Activated T-helper 1 cell treated with anti-CD3 and anti-CD28 coated beads, Interleukin-2, amount 50 U/mL, for 16 hours (primary cell): ENCODE data around the gene CEP128.

ENCODE experiments used
- DNase-seq, 2 donors: peaks; one replicate each; pipeline ENCODE4 v3.0.0-alpha.2; 2020; ENCODE audit warnings: low read depth in 1 of 2, low spot score in 1 of 2

The CEP128 gene

DNA sequence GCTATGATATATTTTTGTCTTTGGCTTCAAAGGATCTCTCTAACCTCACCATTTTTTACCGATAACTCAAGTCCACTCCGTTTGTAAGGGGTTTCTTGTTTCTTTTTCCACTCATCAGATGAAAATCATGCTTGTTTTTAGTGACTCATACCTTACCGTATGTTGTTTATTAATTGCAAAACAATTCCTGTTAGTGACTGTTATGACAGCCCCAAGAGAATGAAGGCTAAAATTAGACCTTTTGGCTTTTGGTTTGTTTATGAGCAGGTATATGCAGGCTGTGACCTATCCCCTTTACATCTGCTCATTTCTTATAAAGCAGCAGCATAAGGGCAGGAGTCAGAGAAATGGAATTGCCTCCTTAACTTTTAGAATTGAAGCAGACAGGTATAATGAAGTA, 319.8 kb downstream of the CEP128 start:
- DNase-seq, result no peak

GRCh38 chr14:80620434-80620833, 321.1 kb downstream of the CEP128 start:
- DNase-seq, result no peak

DNA sequence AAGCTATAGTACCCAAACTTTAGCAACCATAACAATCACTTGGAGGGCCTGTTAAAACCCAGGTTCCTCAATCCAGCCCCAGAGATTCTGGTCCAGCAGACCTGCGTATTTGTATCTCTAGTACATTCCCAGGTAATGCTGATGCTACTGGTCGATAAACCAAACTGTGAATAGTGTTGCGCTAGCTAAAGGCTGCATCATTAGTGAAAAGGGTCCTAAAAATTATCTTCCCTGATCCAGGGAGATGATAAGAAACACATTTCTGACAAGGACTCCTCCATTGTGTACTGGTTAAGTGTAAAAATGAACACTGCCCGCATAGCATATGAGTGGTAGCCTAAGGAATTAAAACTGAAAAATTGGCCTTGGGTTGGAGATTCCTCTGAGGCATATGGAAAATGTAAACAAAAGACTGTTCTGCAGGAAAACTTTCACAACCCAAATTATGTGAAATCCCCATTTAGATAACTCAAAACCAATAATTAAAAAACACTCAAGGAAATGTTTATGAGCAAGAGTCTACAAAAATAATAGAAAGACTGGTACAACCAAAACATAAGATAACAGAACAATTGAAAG, 322.7 kb downstream of the CEP128 start:
- no peak for DNase-seq

DNA sequence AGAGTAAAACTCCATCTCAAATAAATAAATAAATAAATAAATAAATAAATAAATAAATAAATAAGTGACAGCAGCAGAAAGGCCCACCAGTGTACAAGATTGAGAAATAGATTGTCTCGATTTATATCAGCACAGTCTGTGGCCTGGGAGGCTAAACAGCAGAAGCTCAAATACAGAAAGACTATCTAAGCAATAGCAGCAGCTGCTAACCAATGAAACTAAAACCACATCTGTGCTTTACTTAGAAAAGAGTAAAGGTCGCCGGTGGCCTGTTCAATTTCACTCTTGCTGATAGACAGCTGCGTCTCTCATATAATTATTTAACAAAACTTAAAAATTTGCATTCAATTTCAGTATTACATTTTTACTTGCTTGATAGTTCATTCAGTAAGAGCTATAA, 325.7 kb downstream of the CEP128 start:
- DNase-seq, result no peak

DNA sequence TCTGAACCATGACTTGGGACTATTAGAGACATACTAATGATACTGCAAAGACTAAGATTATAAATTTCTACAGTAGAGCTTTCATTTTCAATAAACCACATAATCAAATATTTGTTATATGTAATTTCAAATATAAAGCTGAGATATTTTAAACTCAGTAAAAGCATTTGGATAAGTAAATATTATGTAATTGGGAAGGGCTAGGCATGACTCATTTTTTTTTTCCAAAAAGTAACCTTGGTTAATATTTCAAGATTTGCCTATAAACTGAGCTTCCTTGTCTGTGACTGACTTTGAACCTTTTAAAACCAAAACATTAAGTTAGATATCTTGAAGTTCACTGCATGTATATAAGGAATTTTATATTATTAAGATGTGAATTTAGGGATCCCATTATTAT, 332.5 kb downstream of the CEP128 start:
- no peak for DNase-seq

- DNase-seq, result no peak
Measured at GRCh38 chr14:80608563-80608962, 333.0 kb downstream of the CEP128 start.

DNA sequence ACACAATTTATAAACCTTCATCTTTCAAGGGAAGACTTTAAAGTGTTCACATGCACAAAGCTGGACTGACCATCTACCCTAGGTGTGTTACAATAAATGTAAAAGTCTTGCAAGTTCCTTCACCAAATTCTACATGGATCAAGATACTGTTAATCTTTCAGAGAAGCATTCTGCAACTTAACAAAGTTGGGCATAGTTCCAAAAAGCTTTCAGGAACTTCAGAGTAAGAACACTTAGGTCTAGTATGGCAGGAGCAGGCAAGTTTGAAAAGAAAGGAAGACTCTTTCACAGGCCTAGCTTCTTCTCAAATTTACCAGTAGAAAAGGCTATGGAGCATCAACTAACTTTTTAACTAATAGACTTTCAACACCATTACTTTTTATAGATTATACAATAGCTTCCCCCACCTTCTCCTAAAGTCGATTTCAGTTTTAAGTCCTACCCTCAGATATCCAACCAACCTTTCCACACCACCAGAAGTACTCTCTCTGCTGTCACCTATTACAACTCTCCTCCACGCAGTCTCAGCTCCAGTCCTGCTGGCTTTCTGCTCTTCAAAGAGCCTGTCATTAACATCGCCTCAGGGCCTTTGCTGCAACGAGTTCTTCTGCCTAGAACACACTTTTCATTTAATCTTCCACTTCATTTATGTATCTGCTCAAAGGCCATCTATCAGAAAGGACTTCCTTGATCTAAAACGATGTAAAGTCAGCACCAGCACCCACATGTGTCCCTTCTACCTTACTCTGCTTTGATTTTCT, 333.9 kb downstream of the CEP128 start:
- DNase-seq, result no peak

DNA sequence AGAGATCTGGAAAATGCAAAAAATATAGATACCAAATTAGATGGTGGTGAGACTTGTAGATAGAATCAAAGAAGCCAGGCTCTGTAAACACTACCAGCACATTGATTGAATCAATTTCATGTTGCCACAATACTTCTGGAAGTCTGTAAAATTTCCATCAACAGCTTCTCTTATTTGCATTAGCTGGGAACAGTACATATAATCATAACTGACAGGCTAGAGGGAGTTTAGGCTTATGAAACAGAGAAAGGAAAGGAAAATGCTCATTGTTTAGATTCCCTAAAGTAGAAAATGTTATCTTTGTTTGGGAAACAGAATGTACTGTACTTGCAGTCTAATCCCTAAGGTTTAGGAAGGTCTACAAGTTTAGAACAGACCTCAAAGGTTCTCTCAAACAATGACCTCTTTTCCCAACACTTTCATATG, 335.2 kb downstream of the CEP128 start:
- no peak for DNase-seq

GRCh38 chr14:80605536-80605935, 336.0 kb downstream of the CEP128 start:
- DNase-seq, result no peak

GRCh38 chr14:80602946-80603345, 338.6 kb downstream of the CEP128 start:
- no peak for DNase-seq

- DNase-seq, result no peak
Measured at GRCh38 chr14:80587096-80587724, 354.3 kb downstream of the CEP128 start.

DNA sequence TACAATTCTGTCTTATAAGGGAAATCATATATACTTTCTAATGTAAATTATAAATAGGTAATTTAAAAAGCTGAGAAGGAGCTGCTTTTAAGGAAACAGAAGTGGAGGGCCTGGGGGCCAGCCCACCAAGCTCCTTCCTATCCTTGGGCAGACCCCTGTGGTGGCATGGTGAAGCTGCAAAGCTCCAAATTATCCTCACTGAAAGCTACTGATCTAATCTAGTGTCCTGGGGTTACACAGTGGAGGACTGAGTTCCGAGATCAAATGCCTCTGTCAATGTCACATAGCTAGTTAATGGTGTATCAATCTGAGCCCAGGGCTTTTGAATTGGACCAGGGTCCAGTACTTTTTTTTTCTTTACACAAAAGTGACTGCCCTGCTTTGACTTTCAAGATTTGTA, 355.4 kb downstream of the CEP128 start:
- DNase-seq, result no peak

DNA sequence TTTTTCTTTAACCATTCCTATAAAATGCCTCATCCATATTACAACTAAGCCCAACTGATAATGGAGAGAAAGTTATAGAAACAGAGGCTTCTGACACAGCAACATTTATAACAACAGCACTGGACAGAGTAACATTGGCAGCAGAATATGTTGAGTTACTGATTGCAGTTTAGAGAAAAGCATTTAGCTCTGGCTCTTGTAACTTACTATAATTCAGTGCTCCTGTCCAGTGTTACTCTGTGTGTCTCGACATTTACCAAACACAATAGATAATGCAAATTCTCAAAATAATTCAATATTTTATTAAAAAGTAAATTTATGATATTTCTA, 356.1 kb downstream of the CEP128 start:
- no peak for DNase-seq

DNA sequence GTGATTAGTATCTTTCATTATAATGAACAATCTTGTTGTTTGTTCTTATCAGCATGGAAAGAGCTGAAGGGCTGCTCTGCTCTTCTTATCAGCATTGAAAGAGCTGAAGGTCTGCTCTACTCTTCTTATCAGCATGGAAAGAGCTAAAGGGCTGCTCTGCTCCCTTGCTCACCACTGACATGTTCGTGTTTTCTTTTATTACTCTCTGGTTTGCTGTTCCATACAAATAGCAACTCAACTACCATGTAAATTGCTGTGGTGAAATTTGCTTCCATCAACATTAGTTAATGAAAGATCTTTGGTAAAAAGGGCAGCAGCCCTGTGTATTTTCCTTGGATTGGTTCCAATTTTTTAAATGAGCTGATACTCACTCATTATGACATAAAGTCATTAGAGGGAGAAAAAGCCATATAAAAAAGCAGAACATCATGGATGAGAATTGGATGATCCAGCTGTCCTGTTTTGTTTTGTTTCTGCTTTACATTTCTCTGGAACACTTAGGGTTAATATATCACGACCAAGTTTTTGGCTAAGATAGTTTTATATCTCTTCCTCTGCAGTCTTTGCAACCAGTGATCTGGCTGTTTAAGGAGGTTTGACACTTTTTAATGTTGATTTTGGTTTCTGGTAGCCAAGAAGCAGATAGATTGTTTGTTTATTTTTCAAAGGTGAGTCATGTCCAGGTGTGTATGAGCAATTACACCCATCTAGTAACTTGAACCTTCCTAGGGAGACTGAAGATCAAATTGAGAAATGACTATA, 356.6 kb downstream of the CEP128 start:
- no peak for DNase-seq

- no peak for DNase-seq
Measured at GRCh38 chr14:80577599-80577998, 363.9 kb downstream of the CEP128 start.

DNA sequence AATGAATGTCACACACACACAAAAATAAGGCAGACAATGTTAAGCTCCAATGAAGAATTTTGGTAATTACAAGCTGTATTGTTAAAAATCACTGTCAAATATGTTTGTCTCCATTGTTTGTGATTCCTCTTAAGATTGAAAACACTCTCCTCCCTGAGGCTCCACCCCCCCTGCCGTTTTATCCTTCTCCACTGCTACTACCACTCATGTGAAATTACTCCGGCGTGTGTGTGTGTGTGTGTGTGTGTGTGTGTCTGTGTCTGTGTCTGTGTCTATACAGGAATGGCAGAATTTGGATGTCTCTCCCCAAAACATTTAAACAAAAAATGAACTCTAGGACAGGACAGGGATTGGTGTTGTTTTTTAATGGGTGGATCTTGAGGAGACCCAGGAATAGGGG, 365.1 kb downstream of the CEP128 start:
- DNase-seq, result no peak

DNA sequence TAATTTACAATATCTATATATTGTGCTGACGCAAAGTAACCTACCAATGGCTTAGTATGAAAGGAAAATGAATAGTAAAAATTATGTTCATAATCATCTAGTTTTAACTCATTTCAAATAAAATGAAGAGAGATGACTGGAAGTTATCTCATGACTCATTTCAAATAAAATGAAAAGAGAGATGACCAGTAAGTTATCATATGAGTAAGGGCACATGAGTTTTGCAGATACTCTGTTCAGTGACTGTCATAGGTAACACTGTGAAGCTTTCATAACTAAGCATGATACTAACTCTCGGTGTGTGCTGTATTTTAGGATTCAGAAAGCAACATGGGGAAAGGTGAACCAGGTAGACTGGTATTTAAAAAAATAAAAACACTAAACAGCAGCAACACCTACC, 365.8 kb downstream of the CEP128 start:
- DNase-seq, result no peak

DNA sequence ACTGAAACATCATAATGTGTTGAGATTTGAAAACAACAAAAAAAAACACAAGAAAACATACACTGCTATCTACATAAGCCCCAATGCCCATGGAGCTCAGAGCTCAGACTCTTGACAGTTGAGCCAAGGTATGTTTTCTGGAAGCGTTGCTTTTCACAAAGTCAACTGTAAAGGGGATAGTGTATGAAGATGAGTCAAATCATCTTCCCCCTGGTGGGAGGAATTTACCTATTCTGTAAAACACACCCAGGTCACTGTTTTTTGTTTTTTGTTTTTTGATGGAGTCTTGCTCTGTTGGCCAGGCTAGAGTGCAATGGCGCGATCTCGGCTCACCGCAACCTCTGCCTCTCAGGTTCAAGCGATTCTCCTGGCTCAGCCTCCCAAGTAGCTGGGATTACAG, 368.9 kb downstream of the CEP128 start:
- no peak for DNase-seq

DNA sequence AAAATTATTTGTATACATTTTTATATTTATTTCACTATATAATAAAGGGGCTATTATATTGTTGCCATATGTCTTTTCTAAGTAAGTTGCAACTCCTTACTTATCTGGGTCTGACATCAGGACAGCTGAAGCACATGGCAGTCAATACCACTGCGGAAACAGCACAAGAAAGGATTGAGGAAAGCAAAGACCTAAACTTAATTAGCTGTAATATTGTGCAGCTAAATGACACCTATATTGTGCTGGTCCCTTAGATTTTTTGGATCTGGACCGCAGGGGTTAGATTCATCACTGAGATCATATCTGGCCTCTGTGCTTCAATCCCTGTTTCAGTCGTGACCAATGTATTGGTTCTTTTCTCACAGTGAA, 370.6 kb downstream of the CEP128 start:
- DNase-seq, result no peak

DNA sequence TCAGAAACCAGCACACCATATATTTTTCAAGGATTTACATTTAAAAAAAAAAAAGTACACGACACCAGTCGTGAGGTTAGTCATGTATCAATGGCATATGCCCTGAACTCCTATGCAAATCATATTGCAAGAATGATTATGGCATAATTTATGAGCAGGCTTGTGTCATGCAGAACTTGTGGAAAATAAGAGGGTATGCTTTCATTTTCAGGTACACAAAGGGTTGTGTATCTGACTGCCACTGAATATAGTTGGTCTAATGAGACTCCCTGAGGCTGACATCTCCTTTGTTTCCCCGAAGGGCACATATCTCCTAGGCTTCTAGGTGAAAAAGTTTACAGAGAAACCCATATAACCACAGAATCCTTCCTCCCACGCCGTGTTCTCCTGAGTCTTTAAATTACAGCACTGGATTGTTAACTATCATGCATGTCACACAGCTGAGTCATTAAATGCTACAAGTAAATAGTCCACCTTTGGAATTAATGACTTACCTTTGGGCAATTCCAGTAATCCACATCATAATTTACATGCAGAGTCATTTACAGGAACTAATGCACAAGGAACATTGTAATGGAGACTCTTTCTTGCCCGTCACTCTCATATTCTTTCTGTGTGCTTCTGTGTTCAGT, 373.5 kb downstream of the CEP128 start:
- DNase-seq, result no peak

DNA sequence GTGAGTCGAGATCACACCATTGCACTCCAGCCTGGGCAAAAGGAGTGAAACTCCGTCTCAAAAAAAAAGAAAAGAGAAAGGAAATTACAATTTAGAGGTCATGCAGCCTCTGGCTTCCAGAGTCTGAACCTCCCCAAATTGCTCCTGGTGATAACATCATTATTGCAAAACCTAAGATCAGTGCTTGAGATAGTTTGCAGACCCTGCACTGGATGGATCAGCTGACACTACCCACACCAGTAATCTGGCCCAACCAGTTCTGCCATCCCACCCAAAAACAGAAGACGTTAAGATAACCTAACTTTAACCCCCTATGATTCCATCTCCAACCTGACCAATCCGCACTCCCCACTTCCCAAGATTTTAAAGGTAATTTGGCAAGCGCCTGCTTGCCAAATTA, 376.5 kb downstream of the CEP128 start:
- no peak for DNase-seq

- no peak for DNase-seq
Measured at GRCh38 chr14:80564051-80564450, 377.5 kb downstream of the CEP128 start.
